HEK293 (cell line): ENCODE measurements around the gene TSC22D3.

ENCODE experiments used
- CTCF ChIA-PET: fragments of 350-600 bp; formaldehyde crosslinking; extraction: SDS; loops from one replicate; lab custom pipeline; 2021; ENCODE audit warnings: antibody characterized with exemption; lab: Yijun Ruan, JAX
- POLR2A ChIA-PET: fragments of 300-600 bp; formaldehyde crosslinking; extraction: SDS; loops from one replicate; lab custom pipeline; 2020; ENCODE audit warnings: antibody characterized with exemption, inconsistent platforms; lab: Yijun Ruan, JAX
- H3K27ac ChIP-seq: fragments of 200-500 bp; sonication (Bioruptor generic); 2 replicates; pipeline ENCODE4 v1.5.1; 2014; ENCODE audit warnings: low read depth, low read length, control low read depth, inconsistent platforms; ENCODE audit errors: extremely low read depth
- H3K36me3 ChIP-seq, 2 experiments: fragments of 200-500 bp in 1 of 2; sonication (Bioruptor generic) in 1 of 2; 1 replicate in 1 of 2; 2 replicates in 1 of 2; pipeline ENCODE4 v1.5.1; 2014 to 2017; ENCODE audit warnings: inconsistent platforms in 2 of 2, low read length in 2 of 2; ENCODE audit not compliant: control insufficient read depth in 2 of 2, insufficient read depth in 1 of 2
- H3K4me1 ChIP-seq: fragments of 200-500 bp; sonication (Bioruptor generic); 2 replicates; pipeline ENCODE4 v1.5.1; 2014; ENCODE audit warnings: mild to moderate bottlenecking, low read length, inconsistent platforms; ENCODE audit not compliant: control insufficient read depth, insufficient read depth
- H3K4me3 ChIP-seq: 2 replicates; pipeline ENCODE4 v1.5.1; 2011; ENCODE audit warnings: low read depth, mild to moderate bottlenecking, control low read depth, low read length, moderate library complexity
- H3K9me3 ChIP-seq: fragments of 200-500 bp; sonication (Bioruptor generic); 2 replicates; pipeline ENCODE4 v1.5.1; 2014; ENCODE audit warnings: low read depth, low read length, inconsistent platforms; ENCODE audit not compliant: control insufficient read depth, insufficient read depth
- EGR2 ChIP-seq: fragments of 450-650 bp; formaldehyde crosslinking; IDR thresholded peaks from 2 replicates; pipeline ENCODE4 v1.5.1; 2016; ENCODE audit warnings: low read depth, missing biosample characterization, missing genetic modification characterization
- MZF1 ChIP-seq: fragments of 450-650 bp; formaldehyde crosslinking; IDR thresholded peaks from 2 replicates; pipeline ENCODE4 v1.5.1; 2017; ENCODE audit warnings: missing biosample characterization, missing genetic modification characterization, borderline replicate concordance
- OVOL3 ChIP-seq: fragments of 450-650 bp; formaldehyde crosslinking; IDR thresholded peaks from 2 replicates; pipeline ENCODE4 v1.5.1; 2016; ENCODE audit warnings: missing biosample characterization, missing genetic modification characterization
- TSHZ1 ChIP-seq: fragments of 450-650 bp; formaldehyde crosslinking; IDR thresholded peaks from 2 replicates; pipeline ENCODE4 v1.5.1; 2016; ENCODE audit warnings: missing biosample characterization, missing genetic modification characterization, borderline replicate concordance
- ZBTB44 ChIP-seq: fragments of 450-650 bp; IDR thresholded peaks from 2 replicates; pipeline ENCODE4 v1.5.1; 2018; ENCODE audit warnings: missing biosample characterization, mild to moderate bottlenecking, missing genetic modification characterization
- ZNF121 ChIP-seq: fragments of 450-650 bp; formaldehyde crosslinking; IDR thresholded peaks from 2 replicates; pipeline ENCODE4 v1.5.1; 2016; ENCODE audit warnings: missing biosample characterization, missing genetic modification characterization
- ZNF221 ChIP-seq: fragments of 450-650 bp; formaldehyde crosslinking; IDR thresholded peaks from 2 replicates; pipeline ENCODE4 v1.5.1; 2017; ENCODE audit warnings: missing biosample characterization, missing genetic modification characterization, borderline replicate concordance
- ZNF341 ChIP-seq: fragments of 450-650 bp; formaldehyde crosslinking; IDR thresholded peaks from 2 replicates; pipeline ENCODE4; 2016; ENCODE audit warnings: low read depth, missing biosample characterization, missing genetic modification characterization
- ZNF548 ChIP-seq: fragments of 450-650 bp; formaldehyde crosslinking; IDR thresholded peaks from 2 replicates; pipeline ENCODE4 v1.5.1; 2016; ENCODE audit warnings: missing biosample characterization, missing genetic modification characterization
- ZNF580 ChIP-seq: fragments of 450-650 bp; formaldehyde crosslinking; IDR thresholded peaks from 2 replicates; pipeline ENCODE4 v1.5.1; 2016; ENCODE audit warnings: missing biosample characterization, missing genetic modification characterization
- ZNF670 ChIP-seq: fragments of 450-650 bp; formaldehyde crosslinking; IDR thresholded peaks from 2 replicates; pipeline ENCODE4 v1.5.1; 2016; ENCODE audit warnings: missing biosample characterization, missing genetic modification characterization, low read depth
- ZNF837 ChIP-seq: fragments of 450-650 bp; formaldehyde crosslinking; IDR thresholded peaks from 2 replicates; pipeline ENCODE4 v1.5.1; 2016; ENCODE audit warnings: missing biosample characterization, missing genetic modification characterization
- ZXDB ChIP-seq: fragments of 450-650 bp; formaldehyde crosslinking; IDR thresholded peaks from 2 replicates; pipeline ENCODE4 v1.5.1; 2016; ENCODE audit warnings: missing biosample characterization, missing genetic modification characterization
- TF ChIP-seq, protein P1 (sequence below): fragments of 450-650 bp; formaldehyde crosslinking; IDR thresholded peaks from 2 replicates; pipeline ENCODE4 v1.5.1; 2016; ENCODE audit warnings: missing biosample characterization, missing genetic modification characterization

The TSC22D3 gene

DNA sequence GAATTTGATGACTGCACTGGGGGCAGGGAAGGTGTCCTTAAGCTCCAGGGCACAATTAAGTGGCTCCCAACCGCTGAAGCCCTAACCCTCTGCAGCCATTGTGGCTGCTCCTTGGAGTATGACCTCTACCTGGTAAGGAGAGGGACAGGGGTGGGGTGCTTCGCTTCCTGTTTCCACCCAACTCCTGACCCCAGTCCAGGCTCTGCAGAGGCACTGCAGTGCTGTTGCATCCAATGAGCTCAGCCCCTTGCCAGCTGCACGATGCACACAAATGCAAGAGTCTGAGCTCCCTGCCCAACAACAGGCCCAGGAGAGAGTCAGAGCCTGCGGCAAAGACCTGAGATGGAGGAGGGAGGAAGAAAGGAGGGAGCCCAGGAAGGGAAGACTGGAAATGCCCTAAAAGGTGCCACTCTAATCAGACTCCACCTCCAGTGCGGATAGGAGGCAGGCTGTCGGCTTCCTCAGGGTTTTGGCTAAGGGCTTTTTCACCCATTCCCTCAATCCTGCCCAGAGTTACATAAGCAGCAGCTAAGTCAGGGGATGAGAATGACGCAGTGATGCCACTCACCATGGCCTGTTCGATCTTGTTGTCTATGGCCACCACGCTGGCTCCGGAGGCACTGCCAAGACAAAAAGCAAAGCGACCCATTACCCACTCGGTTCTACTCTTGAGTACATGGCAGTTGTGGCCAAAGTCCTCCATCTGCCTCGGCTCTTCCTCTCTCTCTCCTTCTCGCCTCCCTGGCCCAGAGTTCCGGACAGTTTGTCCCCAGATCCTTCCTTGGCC, 60.1 kb downstream of the TSC22D3 start:
- TF ChIP-seq OVOL3 (tag by site-specific recombination) (no peak), ZXDB (no peak), EGR2 (tag by site-specific recombination) (no peak), ZNF837 (tag by site-specific recombination) (no peak), TSHZ1 (tag by site-specific recombination) (no peak), ZNF121 (no peak), ZNF548 (tag by site-specific recombination) (no peak), ZNF341 (tag by site-specific recombination) (peak; percentile 5; the same call in 1 of the 2 replicates)
- POLR2A ChIA-PET, result interaction anchor here (0.6 to 4.7 kb wide), 15 partner anchors 9 to 112 kb away, joined by 3 to 45 read pairs (median 5); partner anchors contain the start of genes NCBP2L and TSC22D3
- H3K36me3 ChIP-seq, result peaks cover 0 to 29% of the 10 kb centered on the region in 2 experiments; a peak in 1 of 3 replicates
- peak overlapping the region; percentile 87; the same call in 1 of the 2 replicates for H3K27ac ChIP-seq
- no peaks in the 10 kb centered on the region for H3K9me3 ChIP-seq
- H3K4me1 ChIP-seq, result peaks cover 14% of the 10 kb centered on the region
- H3K4me3 ChIP-seq, result peak overlapping the region; percentile 44
- CTCF ChIA-PET, result interaction anchor here (0.5 to 13.0 kb wide), 13 partner anchors 8 to 113 kb away, joined by 3 to 161 read pairs (median 4); partner anchors contain the start of genes NCBP2L and TSC22D3

- peak overlapping the region; percentile 36; the same call in 1 of the 2 replicates for H3K27ac ChIP-seq
- TF ChIP-seq ZNF221 (tag by site-specific recombination), result no peak
- TF ChIP-seq MZF1, result peak; percentile 13; the same call in 1 of the 2 replicates
- TF ChIP-seq, protein P1, sequence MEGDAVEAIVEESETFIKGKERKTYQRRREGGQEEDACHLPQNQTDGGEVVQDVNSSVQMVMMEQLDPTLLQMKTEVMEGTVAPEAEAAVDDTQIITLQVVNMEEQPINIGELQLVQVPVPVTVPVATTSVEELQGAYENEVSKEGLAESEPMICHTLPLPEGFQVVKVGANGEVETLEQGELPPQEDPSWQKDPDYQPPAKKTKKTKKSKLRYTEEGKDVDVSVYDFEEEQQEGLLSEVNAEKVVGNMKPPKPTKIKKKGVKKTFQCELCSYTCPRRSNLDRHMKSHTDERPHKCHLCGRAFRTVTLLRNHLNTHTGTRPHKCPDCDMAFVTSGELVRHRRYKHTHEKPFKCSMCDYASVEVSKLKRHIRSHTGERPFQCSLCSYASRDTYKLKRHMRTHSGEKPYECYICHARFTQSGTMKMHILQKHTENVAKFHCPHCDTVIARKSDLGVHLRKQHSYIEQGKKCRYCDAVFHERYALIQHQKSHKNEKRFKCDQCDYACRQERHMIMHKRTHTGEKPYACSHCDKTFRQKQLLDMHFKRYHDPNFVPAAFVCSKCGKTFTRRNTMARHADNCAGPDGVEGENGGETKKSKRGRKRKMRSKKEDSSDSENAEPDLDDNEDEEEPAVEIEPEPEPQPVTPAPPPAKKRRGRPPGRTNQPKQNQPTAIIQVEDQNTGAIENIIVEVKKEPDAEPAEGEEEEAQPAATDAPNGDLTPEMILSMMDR (tag by site-specific recombination), result peak; percentile 12; the same call in 1 of the 2 replicates
- H3K9me3 ChIP-seq, result no peaks in the 10 kb centered on the region
- POLR2A ChIA-PET, result interaction anchor here (0.6 to 3.0 kb wide), 2 partner anchors 42 to 114 kb away, joined by 6 to 31 read pairs; no protein-coding TSS in a partner anchor
- CTCF ChIA-PET, result interaction anchor here (0.9 to 13.0 kb wide), 5 partner anchors 12 to 62 kb away, joined by 3 to 161 read pairs (median 5); partner anchors contain the start of genes NCBP2L and TSC22D3
- H3K4me3 ChIP-seq, result no peak overlapping the region
- peaks cover 14% of the 10 kb centered on the region for H3K4me1 ChIP-seq
- peaks cover 0 to 29% of the 10 kb centered on the region in 2 experiments; a peak in 1 of 3 replicates for H3K36me3 ChIP-seq
Observed at GRCh38 chrX:107714206-107714891, 61.2 kb downstream of the TSC22D3 start.

DNA sequence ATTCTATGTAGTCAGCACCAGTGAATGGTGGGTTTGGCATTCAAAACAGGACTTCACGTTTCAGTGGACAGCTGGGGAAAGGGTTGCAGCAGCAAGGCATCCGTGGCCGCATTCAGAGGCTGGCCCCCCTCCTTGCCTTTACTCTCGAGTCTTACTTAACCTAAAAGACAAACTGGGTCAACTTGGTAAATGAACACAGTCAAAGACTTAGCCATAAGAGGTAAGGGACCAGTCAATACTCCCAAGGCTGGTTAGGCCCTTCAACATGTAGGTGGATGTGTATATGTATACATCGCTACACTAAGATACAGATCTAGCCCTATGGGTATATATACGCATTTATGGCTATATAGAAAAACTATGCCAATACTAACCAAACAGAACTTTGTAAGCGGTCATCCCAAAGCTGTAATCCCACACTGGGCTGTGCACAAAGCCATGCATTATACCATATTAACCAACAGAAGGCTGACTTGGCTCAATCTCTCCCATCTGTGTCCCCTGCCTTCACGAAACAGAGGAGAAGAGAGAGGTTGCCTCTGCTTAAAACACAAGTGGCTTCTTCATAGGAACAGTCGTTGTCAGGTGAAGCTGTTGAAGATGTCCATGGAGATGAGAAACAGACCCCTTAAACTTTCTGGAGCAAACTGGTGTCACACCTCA, 61.9 kb downstream of the TSC22D3 start:
- CTCF ChIA-PET, result interaction anchor here (0.7 to 13.0 kb wide), 3 partner anchors 23 to 62 kb away, joined by 3 to 161 read pairs (median 65); partner anchors contain the start of genes NCBP2L and TSC22D3
- Histone ChIP-seq H3K4me3 (no peak overlapping the region), H3K4me1 (peaks cover 14% of the 10 kb centered on the region), H3K9me3 (no peaks in the 10 kb centered on the region), H3K27ac (peak overlapping the region; percentile 36; the same call in 1 of the 2 replicates), H3K36me3 (peaks cover 0 to 29% of the 10 kb centered on the region in 2 experiments; a peak in 1 of 3 replicates)
- POLR2A ChIA-PET, result no interaction called here
- TF ChIP-seq ZBTB44 (tag by site-specific recombination) (peak; percentile 80), ZNF670 (tag by site-specific recombination) (no peak), ZNF580 (no peak)
